Caco-2 (cell line): Measurements from ENCODE around the gene C4orf50. TPM values are rescaled to one million over a fixed set of nuclear protein-coding genes. Genes with fewer than 3 reads are reported as not detected.

Experiments
- BruUV-seq: library from RNA; stranded (reverse); fragments of 400-500 nt; replicated peaks from 2 replicates; lab custom pipeline; 2021; lab: Mats Ljungman, UMichigan
- CTCF ChIA-PET: fragments of 300-600 bp; sonication (Branson Sonifier 250); formaldehyde crosslinking; loops from one replicate; lab custom pipeline; 2022; ENCODE audit warnings: antibody characterized with exemption; lab: Charles Lee
- POLR2A ChIA-PET: fragments of 300-600 bp; sonication (Branson Sonifier 250); formaldehyde crosslinking; loops from one replicate; lab custom pipeline; 2022; ENCODE audit warnings: antibody characterized with exemption; lab: Charles Lee
- DNase-seq, 2 experiments: peaks; one replicate each; pipeline versions ENCODE4 v3.0.0 to v3.0.0-alpha.2; 2020 to 2022
- H3K27me3 ChIP-seq: replicated peaks from 2 replicates; pipeline ENCODE4 v1.6.0; 2011; ENCODE audit warnings: low read length; ENCODE audit not compliant: control insufficient read depth, insufficient read depth
- H3K36me3 ChIP-seq: 2 replicates; pipeline ENCODE4 v1.5.1; 2011; ENCODE audit warnings: low read length; ENCODE audit not compliant: control insufficient read depth, insufficient read depth
- H3K4me1 ChIP-seq: fragments of 250-450 bp; sonication (Bioruptor Pico); 2 replicates; pipeline ENCODE4 v1.5.1; 2020; ENCODE audit warnings: mild to moderate bottlenecking
- H3K4me3 ChIP-seq: 2 replicates; pipeline ENCODE4 v1.5.1; 2011; ENCODE audit warnings: low read depth, mild to moderate bottlenecking, control low read depth, low read length
- H3K9me3 ChIP-seq: fragments of 250-450 bp; sonication (Bioruptor Pico); 2 replicates; pipeline ENCODE4 v1.5.1; 2020; ENCODE audit warnings: mild to moderate bottlenecking, moderate library complexity
- H3K27ac Mint-ChIP-seq: one replicate; pipeline ENCODE4 v1.8.0; 2022; ENCODE audit warnings: mixed read lengths; ENCODE audit not compliant: unreplicated experiment
- H3K27me3 Mint-ChIP-seq: one replicate; pipeline ENCODE4 v1.8.0; 2022; ENCODE audit warnings: mixed read lengths; ENCODE audit not compliant: insufficient read depth, unreplicated experiment
- H3K36me3 Mint-ChIP-seq: one replicate; pipeline ENCODE4 v1.8.0; 2022; ENCODE audit warnings: mild to moderate bottlenecking, mixed read lengths; ENCODE audit not compliant: insufficient read depth, unreplicated experiment
- H3K4me1 Mint-ChIP-seq: one replicate; pipeline ENCODE4 v1.8.0; 2022; ENCODE audit warnings: low read depth, mixed read lengths; ENCODE audit not compliant: unreplicated experiment
- H3K4me3 Mint-ChIP-seq: one replicate; pipeline ENCODE4 v1.8.0; 2022; ENCODE audit warnings: mild to moderate bottlenecking, moderate library complexity, mixed read lengths; ENCODE audit not compliant: unreplicated experiment
- H3K9me3 Mint-ChIP-seq: one replicate; pipeline ENCODE4 v1.8.0; 2022; ENCODE audit warnings: mixed read lengths; ENCODE audit not compliant: unreplicated experiment
- CTCF ChIP-seq, 2 experiments: fragments of 200-600 bp in 1 of 2; IDR thresholded peaks; 1 replicate in 1 of 2; 2 replicates in 1 of 2; pipeline versions ENCODE4 v1.5.1 to v1.8.0; 2011 to 2022; ENCODE audit warnings: antibody characterized with exemption in 1 of 2, control low read depth in 1 of 2, inconsistent platforms in 1 of 2, low read depth in 1 of 2, low read length in 1 of 2, mild to moderate bottlenecking in 1 of 2, moderate library complexity in 1 of 2; ENCODE audit not compliant: insufficient read depth in 1 of 2, severe bottlenecking in 1 of 2, unreplicated experiment in 1 of 2
- intact Hi-C: fragments of 100-400 bp; cut with micrococcal nuclease; formaldehyde crosslinking; loops from one replicate; pipeline ENCODE4 v1.10.0; 2022; ENCODE audit not compliant: unreplicated experiment
- total RNA-seq: library from RNA; stranded (reverse); gene quantifications from 2 replicates; pipeline ENCODE4 v1.2.3, GENCODE V29; 2022

Gene C4orf50
- total RNA-seq, 1 experiment from 2014 or later = not detected

- Mint-ChIP-seq H3K9me3 (no peaks in the 10 kb centered on the region), H3K27ac (no peak overlapping the region), H3K27me3 (peaks cover 20% of the 10 kb centered on the region), H3K4me3 (no peak overlapping the region), H3K4me1 (no peaks in the 10 kb centered on the region), H3K36me3 (no peaks in the 10 kb centered on the region)
- Histone ChIP-seq H3K4me1 (no peaks in the 10 kb centered on the region), H3K36me3 (no peaks in the 10 kb centered on the region), H3K27me3 (no peaks in the 10 kb centered on the region), H3K4me3 (no peak overlapping the region), H3K9me3 (peaks cover under 1% of the 10 kb centered on the region)
- intact Hi-C loops = no loop called here
- BruUV-seq = no TSS peak
- ChIA-PET POLR2A (no interaction called here), CTCF (no interaction called here)
- no peak for DNase-seq
- no peak for TF ChIP-seq CTCF (IDR thresholded peaks at IDR 0.05; ENCODE audit: insufficient read depth in 1 of 2, low read depth in 1 of 2, low read length in 1 of 2, severe bottlenecking in 1 of 2, unreplicated experiment in 1 of 2)
These were observed 46.2 kb upstream of the C4orf50 start for GRCh38 chr4:6064383-6064782.

- ChIA-PET POLR2A (no interaction called here), CTCF (no interaction called here)
- H3K4me3 Mint-ChIP-seq = no peak overlapping the region
- H3K9me3 Mint-ChIP-seq = no peaks in the 10 kb centered on the region
- Histone ChIP-seq H3K27me3 (no peaks in the 10 kb centered on the region), H3K36me3 (no peaks in the 10 kb centered on the region), H3K4me3 (no peak overlapping the region), H3K4me1 (no peaks in the 10 kb centered on the region), H3K9me3 (peaks cover 8% of the 10 kb centered on the region)
- no TSS peak for BruUV-seq
- TF ChIP-seq CTCF (IDR thresholded peaks at IDR 0.05; ENCODE audit: insufficient read depth in 1 of 2, low read depth in 1 of 2, low read length in 1 of 2, severe bottlenecking in 1 of 2, unreplicated experiment in 1 of 2) = no peak
- intact Hi-C loops = no loop called here
- DNase-seq = no peak
- H3K27me3 Mint-ChIP-seq = peaks cover 20% of the 10 kb centered on the region
- H3K36me3 Mint-ChIP-seq = no peaks in the 10 kb centered on the region
- H3K4me1 Mint-ChIP-seq = no peaks in the 10 kb centered on the region
- H3K27ac Mint-ChIP-seq = no peak overlapping the region
These were observed 45.5 kb upstream of the C4orf50 start for GRCh38 chr4:6063684-6064083.

- no peaks in the 10 kb centered on the region for H3K4me1 Mint-ChIP-seq
- ChIA-PET CTCF (no interaction called here), POLR2A (no interaction called here)
- no peak for TF ChIP-seq CTCF (IDR thresholded peaks at IDR 0.05; ENCODE audit: insufficient read depth in 1 of 2, low read depth in 1 of 2, low read length in 1 of 2, severe bottlenecking in 1 of 2, unreplicated experiment in 1 of 2)
- BruUV-seq = no TSS peak
- peaks cover 15% of the 10 kb centered on the region for H3K27me3 Mint-ChIP-seq
- Histone ChIP-seq H3K27me3 (no peaks in the 10 kb centered on the region), H3K4me1 (no peaks in the 10 kb centered on the region), H3K36me3 (no peaks in the 10 kb centered on the region), H3K4me3 (no peak overlapping the region), H3K9me3 (peaks cover 14% of the 10 kb centered on the region)
- no peak overlapping the region for H3K27ac Mint-ChIP-seq
- no peak for DNase-seq
- intact Hi-C loops = no loop called here
- peaks cover 6% of the 10 kb centered on the region for H3K9me3 Mint-ChIP-seq
- no peak overlapping the region for H3K4me3 Mint-ChIP-seq
- no peaks in the 10 kb centered on the region for H3K36me3 Mint-ChIP-seq
These were observed 43.9 kb upstream of the C4orf50 start for GRCh38 chr4:6062133-6062532.
